Upper lobe of right lung (tissue), 1 donor: ENCODE data around the gene KDM2B. TPM values are rescaled to one million over a fixed set of nuclear protein-coding genes. Genes with fewer than 3 reads are reported as not detected.

Experiments
- ATAC-seq: fragments of 200-7000 bp; cut with Tn5 transposase; one replicate; pipeline ENCODE4 v1.9.1; 2020; ENCODE audit warnings: mild to moderate bottlenecking, moderate library complexity
- DNase-seq: peaks from one replicate; pipeline ENCODE4 v3.0.0-alpha.2; 2020
- H3K27ac ChIP-seq: fragments of 200-600 bp; one replicate; pipeline ENCODE4 v1.8.0; 2022
- H3K27me3 ChIP-seq: fragments of 200-600 bp; one replicate; pipeline ENCODE4 v1.8.0; 2022; ENCODE audit warnings: mild to moderate bottlenecking
- H3K36me3 ChIP-seq: fragments of 200-600 bp; one replicate; pipeline ENCODE4 v1.8.0; 2022
- H3K4me1 ChIP-seq: fragments of 200-600 bp; one replicate; pipeline ENCODE4 v1.8.0; 2022
- H3K4me3 ChIP-seq: fragments of 200-600 bp; one replicate; pipeline ENCODE4 v1.8.0; 2022; ENCODE audit warnings: mild to moderate bottlenecking
- H3K9me3 ChIP-seq: fragments of 200-600 bp; one replicate; pipeline ENCODE4 v1.8.0; 2022
- intact Hi-C: fragments of 100-400 bp; cut with DNase I; formaldehyde crosslinking; loops from one replicate; pipeline ENCODE4 v1.11.0; 2022
- total RNA-seq: library from RNA; stranded (reverse); fragmentation: NEBNext Ultra II Directional; extraction: Animal tissue kit (Norgen Biotek cat#: 25700); gene quantifications from one replicate; pipeline ENCODE4 v1.2.1, GENCODE V29; 2021
- TF ChIP-seq, protein P1 (sequence below): fragments of 200-600 bp; IDR thresholded peaks from one replicate; pipeline ENCODE4 v1.8.0; 2022; ENCODE audit warnings: antibody characterized with exemption
- donor health status: DM: no; HTN: yes; CAD: no; lungs with severe emphysema.

Gene KDM2B
- total RNA-seq, 1 donor from 2014 or later, result 35.4 TPM

DNA sequence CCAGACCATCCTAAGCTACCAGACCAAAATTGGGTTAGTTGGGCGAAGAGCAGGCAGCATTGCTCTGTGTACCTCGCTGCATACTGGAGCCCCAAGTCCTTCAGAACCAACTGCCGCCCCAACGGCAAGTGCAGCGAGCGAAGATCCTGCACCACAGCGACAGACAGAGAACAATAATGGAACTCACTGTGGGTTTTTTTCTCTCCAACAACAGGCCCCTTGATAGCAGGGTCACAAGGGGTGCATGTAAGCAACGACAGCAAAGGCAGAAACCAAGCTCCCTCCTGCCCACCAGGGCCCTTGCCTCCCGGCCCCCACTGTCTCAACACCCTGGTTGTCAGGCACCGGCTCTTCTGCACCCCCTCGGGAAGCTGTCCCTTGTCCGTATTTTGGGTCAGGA, 141.9 kb downstream of the KDM2B start:
- Histone ChIP-seq H3K27me3 (no peaks in the 10 kb centered on the region), H3K36me3 (peaks cover 66% of the 10 kb centered on the region), H3K4me3 (no peak overlapping the region), H3K27ac (no peak overlapping the region), H3K9me3 (no peaks in the 10 kb centered on the region), H3K4me1 (no peaks in the 10 kb centered on the region)
- intact Hi-C loops, result no loop called here
- TF ChIP-seq, protein P1, sequence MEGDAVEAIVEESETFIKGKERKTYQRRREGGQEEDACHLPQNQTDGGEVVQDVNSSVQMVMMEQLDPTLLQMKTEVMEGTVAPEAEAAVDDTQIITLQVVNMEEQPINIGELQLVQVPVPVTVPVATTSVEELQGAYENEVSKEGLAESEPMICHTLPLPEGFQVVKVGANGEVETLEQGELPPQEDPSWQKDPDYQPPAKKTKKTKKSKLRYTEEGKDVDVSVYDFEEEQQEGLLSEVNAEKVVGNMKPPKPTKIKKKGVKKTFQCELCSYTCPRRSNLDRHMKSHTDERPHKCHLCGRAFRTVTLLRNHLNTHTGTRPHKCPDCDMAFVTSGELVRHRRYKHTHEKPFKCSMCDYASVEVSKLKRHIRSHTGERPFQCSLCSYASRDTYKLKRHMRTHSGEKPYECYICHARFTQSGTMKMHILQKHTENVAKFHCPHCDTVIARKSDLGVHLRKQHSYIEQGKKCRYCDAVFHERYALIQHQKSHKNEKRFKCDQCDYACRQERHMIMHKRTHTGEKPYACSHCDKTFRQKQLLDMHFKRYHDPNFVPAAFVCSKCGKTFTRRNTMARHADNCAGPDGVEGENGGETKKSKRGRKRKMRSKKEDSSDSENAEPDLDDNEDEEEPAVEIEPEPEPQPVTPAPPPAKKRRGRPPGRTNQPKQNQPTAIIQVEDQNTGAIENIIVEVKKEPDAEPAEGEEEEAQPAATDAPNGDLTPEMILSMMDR, result no peak
- no peak for ATAC-seq
- no peak for DNase-seq

DNA sequence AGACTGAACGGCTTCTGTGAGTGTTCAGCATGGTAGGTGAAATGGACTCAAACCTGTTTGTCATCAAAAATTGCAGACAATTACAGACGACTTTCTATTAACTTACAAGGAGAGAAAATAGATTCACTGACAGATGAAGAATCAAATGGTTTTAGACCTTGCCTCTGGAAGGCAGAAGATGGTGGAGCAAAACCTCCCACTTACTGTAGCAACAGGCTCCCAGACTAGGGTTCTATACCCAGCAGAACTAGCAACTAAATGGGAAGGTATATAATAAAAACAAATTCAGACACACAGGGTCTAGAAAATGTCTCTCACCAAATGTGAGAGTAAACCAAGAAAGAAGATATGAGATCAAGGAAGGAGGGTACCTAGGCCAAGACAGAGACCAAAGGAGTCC, 144.1 kb downstream of the KDM2B start:
- Histone ChIP-seq H3K36me3 (peaks cover 73% of the 10 kb centered on the region), H3K27ac (no peak overlapping the region), H3K27me3 (no peaks in the 10 kb centered on the region), H3K9me3 (no peaks in the 10 kb centered on the region), H3K4me1 (no peaks in the 10 kb centered on the region), H3K4me3 (no peak overlapping the region)
- TF ChIP-seq, protein P1, result no peak
- ATAC-seq, result no peak
- no peak for DNase-seq
- intact Hi-C loops, result no loop called here

DNA sequence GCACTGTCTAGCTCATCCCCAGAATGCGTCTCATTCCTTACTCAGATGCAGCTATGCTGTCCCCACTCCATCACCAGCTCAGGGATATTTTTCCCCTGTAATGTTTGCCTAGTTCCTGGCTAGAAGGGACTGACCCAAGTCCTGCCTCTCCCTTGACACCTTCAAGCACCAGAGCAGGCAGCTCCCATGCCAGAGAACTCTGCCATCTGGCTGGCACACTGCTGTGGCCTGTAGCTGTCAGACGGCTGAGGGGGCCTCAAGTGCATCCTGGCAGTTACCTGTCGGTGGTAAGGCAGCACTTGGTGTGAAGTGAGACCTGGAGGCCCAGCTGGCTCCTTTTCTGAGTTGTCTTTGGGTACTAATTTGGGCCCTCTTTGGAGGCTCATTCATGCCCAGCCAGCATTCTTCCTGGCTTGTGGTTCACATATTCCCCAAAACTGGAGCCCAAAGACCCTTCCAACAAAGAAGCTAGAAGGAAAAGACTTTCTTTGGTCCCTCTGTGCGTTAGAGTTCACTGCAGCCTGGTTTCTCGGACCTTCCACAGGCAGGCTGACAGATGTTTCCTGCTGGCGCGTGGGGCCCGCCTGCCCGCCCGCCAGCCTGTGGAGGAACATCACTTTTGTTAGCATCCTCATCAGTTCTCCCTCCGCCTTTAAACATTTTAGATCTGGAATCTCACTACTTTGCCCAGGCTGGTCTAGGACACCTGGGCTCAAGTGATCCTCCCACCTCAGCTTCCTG, 147.9 kb downstream of the KDM2B start:
- no peak for ATAC-seq

DNA sequence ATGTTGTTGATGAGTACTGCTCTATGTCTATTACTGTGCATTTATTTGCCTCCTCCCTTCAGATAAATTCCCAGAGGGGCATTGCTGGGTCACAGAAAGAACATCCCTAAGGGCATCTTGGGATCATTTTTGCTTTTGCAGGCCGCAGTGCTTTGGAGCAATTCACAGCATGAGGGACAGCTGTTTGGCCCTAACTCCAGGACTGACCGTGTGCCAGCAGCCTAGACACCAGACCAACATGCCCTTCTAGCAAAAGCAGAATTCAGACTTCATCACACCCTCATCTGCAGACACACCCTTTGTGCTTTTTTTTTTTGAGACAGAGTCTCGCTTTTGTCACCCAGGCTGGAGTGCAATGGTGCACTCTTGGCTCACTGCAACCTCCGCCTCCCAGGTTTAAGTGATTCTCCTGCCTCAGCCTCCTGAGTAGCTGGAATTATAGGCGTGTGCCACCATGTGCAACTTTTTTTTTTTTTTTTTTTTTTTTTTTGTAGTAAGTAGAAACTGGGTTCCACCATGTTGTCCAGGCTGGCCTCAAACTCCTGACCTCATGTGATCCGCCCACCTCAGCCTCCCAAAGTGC, 149.9 kb downstream of the KDM2B start:
- TF ChIP-seq, protein P1, result no peak
- H3K36me3 ChIP-seq, result peaks cover 91% of the 10 kb centered on the region
- intact Hi-C loops, result no loop called here
- no peaks in the 10 kb centered on the region for H3K27me3 ChIP-seq
- no peak for DNase-seq
- H3K4me3 ChIP-seq, result no peak overlapping the region
- no peaks in the 10 kb centered on the region for H3K4me1 ChIP-seq
- H3K27ac ChIP-seq, result no peak overlapping the region
- ATAC-seq, result no peak
- no peaks in the 10 kb centered on the region for H3K9me3 ChIP-seq

More for the DNA sequence above, 147.9 kb downstream of the KDM2B start:
- DNase-seq, result no peak
- Histone ChIP-seq H3K36me3 (peaks cover 75% of the 10 kb centered on the region), H3K27ac (no peak overlapping the region), H3K9me3 (no peaks in the 10 kb centered on the region), H3K4me3 (no peak overlapping the region), H3K4me1 (no peaks in the 10 kb centered on the region), H3K27me3 (no peaks in the 10 kb centered on the region)
- intact Hi-C loops, result no loop called here
- TF ChIP-seq, protein P1, result no peak

DNA sequence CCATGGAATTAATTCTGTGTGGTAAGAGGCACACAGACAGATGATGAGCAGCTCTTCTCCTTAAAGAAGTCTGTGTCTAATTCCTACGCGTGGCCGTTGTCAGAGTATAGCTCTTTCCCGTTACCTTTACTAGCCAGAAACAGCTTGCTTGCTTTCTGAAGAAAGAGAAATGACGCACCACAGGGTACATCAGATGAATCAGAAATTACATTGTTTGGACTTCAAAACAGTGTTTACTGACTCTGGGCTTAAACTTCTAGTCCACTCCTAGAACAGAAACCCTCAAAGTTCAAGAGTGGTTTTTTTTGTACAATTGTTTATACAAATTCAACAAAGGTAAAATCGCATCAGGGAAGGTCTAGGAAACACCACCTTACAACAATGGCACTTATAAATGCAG, 151.9 kb downstream of the KDM2B start:
- TF ChIP-seq, protein P1, result no peak
- DNase-seq (no peak), ATAC-seq (no peak)
- no peaks in the 10 kb centered on the region for H3K27me3 ChIP-seq
- no peaks in the 10 kb centered on the region for H3K4me1 ChIP-seq
- intact Hi-C loops, result no loop called here
- no peaks in the 10 kb centered on the region for H3K9me3 ChIP-seq
- peaks cover 93% of the 10 kb centered on the region for H3K36me3 ChIP-seq
- no peak overlapping the region for H3K27ac ChIP-seq
- no peak overlapping the region for H3K4me3 ChIP-seq
